ENCODE results near the gene PATJ.
"Not testable (repeated sequence)": the region's sequence is repeated elsewhere in the genome, so short reads cannot be mapped to it uniquely, and the experiment has no call there.

PATJ gene

GRCh38 chr1:62117018-62117750, 374.9 kb downstream of the PATJ start:
- no peak for DNase-seq

DNA sequence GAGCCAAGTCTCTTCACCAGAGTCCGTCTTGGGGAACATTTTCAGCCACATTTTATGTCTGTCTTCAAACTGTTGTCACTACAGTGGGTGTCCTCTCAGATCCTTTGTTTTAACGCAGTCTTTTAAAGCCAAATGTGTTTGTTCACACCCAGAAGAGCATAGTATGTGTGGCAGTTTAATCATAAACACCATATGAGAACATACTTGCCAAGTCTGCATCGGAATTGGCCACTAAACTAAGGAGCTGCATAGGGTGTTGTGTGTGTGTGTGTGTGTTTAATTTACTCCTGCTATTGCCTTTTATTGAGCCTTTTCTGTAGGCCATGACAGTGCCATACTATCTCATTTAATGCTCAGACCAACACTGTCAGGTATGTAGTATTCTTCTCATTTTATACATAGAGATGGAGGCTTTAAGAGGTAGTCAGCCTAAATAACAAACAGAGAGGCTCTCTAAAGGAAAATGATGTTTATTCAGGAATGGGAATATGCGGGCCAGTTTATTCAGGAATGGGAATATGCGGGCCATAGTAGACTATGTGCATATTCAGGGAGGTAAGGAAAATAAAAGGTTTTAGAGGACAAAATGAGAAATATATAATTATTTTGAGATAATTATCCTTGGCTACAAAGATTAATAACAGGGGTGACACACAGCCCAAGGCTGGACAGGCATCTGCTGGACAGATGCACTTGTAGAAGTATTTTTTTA, 384.5 kb downstream of the PATJ start:
- no peak for DNase-seq

DNA sequence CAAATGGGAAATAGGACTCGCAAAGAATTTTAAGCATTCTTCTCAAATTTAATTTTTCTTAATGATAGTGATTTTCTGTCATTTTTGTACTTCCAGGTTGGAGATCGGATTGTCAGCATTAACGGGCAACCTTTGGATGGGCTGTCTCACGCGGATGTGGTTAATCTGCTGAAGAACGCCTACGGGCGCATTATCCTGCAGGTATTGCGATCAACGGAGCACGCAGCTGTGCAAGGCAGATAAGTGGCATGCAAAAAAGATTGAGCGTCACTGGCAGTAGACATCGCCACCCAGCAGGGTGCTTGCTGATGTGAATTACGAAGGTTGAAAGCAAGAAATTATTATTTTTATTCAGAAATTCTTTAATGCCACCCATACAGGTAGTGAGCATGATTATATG, 386.5 kb downstream of the PATJ start:
- DNase-seq, result no peak

DNA sequence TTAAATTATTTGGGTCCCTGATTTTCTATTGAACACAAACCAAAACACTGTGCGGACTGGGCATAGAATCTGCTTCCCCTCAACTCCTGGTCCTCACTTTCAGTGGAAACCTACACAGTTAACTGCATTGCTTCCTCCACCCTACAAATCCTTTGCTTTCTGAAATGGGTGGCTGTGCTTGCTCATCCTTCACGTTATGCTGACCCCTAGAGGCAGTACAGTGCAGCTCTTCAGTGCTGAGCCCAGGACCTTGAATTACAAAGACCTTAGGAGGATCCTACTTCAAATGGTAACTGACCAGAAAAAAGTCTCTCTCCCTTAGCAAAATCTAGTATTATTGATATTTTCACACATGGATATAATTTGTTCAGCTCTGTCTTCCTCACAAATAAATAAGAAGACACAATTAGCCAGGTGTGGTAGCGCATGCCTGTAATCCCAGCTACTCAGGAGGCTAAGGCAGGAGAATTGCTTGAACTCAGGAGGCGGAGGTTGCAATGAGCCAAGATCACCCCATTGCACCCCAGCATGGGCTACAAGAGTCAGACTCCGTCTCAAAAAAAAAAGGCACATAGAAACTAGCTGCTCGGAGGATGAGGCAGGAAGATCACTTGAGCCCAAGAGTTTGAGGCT, 388.9 kb downstream of the PATJ start:
- DNase-seq, result peak; percentile 36

- no peak for DNase-seq
These were observed 395.7 kb downstream of the PATJ start for GRCh38 chr1:62138029-62138428.

DNA sequence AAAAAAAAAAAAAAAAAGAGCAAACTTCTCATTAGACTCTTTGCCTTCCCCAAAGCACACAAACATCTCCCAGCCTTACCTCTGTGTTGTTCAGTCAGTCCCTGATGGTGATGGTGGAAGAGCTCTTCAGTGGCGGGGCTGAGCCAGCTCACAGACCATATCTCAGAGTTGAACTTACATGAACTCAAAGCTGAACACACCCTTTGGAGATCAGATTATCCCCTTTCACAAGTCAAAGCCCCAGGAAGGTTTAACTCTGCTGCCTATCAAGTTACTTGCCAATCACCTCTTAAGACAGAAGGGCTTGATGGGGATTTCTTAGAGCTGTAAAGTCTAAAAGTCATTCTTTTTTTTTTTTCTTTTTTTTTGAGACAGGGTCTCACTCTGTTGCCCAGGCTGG, 397.1 kb downstream of the PATJ start:
- DNase-seq, result no peak

- no peak for DNase-seq
These were observed 398.4 kb downstream of the PATJ start for GRCh38 chr1:62140666-62141065.

GRCh38 chr1:62142496-62142895, 400.2 kb downstream of the PATJ start:
- no peak for DNase-seq

DNA sequence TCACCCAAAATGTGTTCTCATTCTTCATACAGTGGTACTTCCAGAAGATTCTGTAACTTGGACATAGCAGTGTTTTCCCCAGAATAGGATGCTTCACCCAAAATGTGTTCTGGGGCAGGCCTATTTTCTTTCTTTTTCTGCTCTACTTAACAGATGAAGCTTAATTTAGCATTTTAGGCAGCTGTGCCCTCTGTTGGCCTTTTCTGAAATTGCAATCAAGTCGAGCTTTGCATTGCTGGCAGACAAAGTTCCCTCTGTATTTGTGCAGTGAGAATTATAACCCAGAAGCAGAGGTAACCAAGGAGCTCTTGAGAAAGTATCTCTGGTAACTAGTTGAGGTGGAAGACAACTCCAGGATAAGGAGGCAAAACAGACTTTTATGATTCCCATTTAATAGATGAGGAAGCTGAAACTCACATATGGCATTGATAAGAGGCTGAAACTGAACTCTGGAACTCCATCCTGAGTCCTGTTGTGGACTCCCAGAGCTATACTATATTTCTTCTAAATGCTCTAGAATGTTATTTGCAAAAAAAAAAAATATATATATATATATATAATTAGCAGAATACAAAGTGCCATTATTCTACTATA, 402.1 kb downstream of the PATJ start:
- DNase-seq, result peak; percentile 56

GRCh38 chr1:62159940-62160348, 417.7 kb downstream of the PATJ start:
- DNase-seq, result no peak

DNA sequence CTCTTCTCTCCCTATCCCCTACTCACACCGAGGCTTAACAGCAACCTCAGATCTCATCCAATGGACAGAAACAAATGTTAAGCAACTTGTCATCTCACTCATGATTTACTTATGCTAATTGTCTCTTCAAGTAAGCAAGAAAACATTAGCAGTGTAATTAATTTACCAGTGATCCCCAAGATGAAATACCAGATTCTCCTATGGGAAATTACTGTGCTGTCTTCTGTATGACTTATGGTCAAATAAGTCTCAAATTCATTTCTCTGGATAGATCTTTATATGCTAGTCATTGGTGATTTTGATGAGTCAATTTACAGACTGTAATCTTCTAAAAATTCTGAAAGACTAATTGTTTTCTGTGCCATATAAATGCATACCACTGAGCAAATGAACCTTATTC, 419.4 kb downstream of the PATJ start:
- DNase-seq, result no peak

GRCh38 chr1:62170380-62170779, 428.1 kb downstream of the PATJ start:
- not testable (repeated sequence) for DNase-seq

- peak; percentile 47 for DNase-seq
These were observed 433.4 kb downstream of the PATJ start for GRCh38 chr1:62175568-62176179.

- DNase-seq, result no peak
These were observed 434.5 kb downstream of the PATJ start for GRCh38 chr1:62176597-62177312.

- DNase-seq, result no peak
These were observed 435.3 kb downstream of the PATJ start for GRCh38 chr1:62177621-62178020.

DNA sequence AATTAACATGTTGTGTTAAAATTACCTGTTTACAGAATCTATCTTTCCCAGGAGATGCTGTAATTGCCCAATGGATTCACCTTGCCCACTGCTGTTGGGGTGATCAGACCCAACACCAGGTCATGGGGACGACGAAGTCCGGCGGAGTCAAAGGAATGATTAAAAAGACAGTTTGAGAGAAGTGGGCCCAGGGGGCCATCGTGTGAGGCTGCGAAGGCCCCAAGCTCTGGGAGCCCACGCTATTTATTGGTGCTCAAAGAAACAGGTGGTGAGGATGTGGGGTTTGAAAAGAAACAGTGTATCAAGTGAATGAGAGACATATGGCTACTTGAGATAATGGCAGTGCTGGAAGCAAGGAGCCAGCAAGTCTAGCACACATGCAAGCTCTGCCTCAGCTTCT, 436.1 kb downstream of the PATJ start:
- DNase-seq, result no peak

DNA sequence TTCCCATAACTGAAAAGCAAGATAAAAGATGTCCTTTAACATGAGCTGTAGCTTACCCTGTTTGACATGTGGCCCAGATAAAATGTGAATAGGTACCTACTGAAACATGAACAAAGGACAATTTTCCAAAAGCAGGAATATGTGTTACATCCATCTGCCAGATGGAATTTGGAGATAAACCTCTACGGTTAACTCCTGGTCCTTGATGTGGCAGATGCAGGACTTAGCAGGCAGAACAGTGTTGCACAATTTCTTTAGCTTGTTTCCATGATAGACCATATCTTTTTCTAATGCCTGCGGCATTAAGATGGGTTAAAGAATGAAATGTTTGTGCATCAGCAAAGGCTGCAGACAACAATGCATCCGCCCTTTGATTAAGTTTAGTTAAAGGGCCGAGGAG, 437.8 kb downstream of the PATJ start:
- not testable (repeated sequence) for DNase-seq

- DNase-seq, result peak; percentile 56
These were observed 438.4 kb downstream of the PATJ start for GRCh38 chr1:62180639-62181038.

- no peak for DNase-seq
These were observed 439.3 kb downstream of the PATJ start for GRCh38 chr1:62181532-62181931.

GRCh38 chr1:62182157-62182556, 439.9 kb downstream of the PATJ start:
- not testable (repeated sequence) for DNase-seq

GRCh38 chr1:62183164-62184020, 441.1 kb downstream of the PATJ start:
- DNase-seq, result not testable (repeated sequence)

DNA sequence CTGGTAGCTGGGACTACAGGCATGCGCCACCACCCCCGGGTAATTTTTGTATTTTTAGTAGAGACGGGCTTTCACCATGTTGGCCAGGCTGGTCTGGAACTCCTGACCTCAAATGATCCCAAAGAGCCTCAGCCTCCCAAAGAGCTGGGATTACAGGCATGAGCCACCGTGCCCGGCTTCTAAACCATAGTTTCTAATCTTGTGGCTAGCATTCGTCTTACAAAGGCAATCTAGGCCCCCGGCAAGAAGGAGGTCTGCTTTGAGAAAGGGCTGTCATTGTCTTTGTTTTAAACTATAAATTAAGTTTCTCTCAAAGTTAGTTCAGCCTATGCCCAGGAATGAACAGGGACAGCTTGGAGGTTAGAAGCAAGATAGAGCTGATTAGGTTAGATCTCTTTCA, 442.1 kb downstream of the PATJ start:
- no peak for DNase-seq
